ENCODE results near the gene RHBDF1.
A peak's percentile ranks its signal among the peaks of the same experiment; 100 is the strongest.
"Not testable (repeated sequence)": the region's sequence is repeated elsewhere in the genome, so short reads cannot be mapped to it uniquely, and the experiment has no call there.

The RHBDF1 gene

DNA sequence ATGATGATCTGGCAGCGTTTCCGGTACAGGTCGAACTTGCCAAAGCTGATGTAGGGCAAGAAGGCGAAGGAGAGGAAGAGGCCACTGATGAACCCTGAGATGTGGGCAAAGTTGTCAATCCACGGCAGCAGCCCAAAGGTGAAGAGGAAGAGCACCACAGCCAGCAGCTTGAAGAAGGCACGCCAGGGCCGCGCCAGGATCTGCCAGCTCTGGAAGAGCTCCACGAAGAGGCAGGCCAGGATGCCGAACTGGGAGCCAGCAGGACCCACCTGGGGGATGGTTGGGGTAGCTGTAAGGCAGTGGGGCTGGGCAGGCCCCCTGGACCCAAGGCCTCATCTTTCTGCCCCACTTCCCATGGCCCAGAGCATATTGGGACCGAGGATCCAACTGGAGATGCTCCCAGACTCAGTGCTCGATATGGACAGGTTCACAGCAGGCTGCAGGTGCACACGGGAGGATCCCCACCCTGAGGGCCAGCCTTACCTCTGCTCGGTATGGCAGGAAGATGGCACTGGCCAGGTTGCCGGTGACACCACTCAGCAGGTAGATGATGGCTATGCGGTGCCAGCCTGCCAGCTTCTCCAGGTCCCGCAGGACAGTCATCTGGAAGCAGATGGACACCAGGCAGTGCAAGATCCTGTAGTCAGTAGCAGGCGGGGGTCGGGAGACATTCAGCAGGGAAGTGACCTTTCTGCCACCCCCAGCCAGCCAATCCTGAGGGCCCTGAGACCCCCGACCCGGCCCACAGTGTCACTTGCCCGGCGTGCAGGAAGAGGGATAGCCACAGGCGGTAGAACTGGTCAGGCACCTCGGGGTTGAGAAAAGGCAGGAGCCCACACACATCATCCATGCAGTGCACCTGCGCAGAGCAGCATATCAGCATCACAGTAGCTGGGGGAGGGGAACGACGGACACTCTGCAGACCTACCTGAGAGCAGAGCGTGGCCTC, 13.7 kb downstream of the RHBDF1 start:
- DNase-seq, result peak; percentile 25

DNA sequence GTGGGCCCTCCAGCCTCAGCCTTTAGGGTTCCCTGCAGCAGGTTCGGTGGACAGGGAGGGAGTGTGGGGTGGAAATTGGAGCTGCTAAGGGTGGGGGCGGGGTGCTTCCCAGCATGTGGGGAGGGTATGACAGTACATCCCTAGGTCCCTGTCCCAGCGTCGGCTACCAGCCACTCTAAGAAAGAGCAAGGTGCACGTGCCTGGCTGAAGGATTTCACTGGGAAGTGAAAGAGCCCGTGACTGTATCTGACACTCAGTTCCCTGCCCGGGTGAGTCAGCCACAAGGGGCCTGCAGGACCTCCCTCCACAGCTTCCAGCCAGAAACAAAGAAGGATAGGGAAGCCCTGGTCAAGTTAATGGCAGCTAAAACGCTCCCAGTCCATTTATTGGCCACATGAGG, 14.7 kb downstream of the RHBDF1 start:
- DNase-seq, result peak; percentile 9

DNA sequence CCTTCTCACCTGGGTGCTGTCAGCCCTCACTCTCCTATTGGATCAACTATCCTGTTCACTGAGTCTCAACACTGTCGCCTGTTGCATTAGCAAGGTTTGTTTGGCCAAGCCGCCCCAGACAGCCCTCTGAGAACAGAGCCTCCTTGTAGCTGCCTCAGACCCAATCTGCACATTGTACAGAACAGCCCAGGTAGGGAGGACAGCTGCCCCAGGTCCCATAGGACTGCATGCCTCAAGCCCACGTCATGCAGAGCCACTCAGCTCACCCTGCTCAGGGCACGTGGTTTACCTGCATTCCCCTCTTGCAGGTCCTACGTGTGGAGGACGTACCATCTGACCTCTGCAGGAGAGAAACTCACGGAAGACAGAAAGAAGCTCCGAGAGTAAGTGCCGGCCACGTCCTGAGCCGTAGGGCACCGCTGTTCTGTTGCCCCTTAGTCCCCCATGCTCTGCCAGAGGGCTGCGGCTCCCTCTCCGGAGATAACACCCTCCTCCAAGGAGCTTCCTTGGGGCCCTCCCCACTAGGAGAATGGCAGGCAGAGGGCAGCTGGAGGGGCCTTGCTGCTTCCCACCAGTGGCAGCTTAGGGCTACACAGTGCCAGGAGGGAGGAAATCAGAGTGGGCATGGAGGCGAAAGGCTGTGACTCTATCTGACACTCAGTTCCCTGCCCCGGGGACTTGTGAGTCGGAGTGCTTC, 16.1 kb downstream of the RHBDF1 start:
- DNase-seq, result peak; percentile 24

DNA sequence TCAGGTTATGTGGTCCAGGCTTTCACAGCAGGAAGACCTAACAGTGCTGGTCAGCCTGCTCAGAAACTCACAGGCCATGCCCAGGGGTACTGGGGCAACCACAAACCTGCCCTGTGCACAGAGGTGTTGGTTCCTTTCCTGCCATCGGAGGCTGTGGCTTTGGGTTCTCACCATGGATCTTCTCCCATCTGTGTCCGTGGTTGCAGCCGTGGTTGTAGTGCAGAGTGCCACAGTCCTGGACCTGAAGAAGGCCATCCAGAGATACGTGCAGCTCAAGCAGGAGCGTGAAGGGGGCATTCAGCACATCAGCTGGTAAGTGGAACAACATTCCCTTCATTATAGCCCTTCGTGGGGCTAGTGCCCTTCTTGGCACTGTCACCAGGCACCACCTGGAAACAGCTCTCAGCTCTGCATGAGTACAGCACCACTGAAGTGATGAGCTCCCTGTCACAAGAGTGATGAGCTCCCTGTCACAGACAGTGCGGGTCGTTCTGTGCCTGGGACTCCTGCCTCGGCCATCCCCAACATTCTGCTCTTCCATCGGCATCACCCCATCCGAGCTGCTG, 16.8 kb downstream of the RHBDF1 start:
- DNase-seq, result peak; percentile 14

GRCh38 chr16:54237-54581, 18.2 kb downstream of the RHBDF1 start:
- no peak for DNase-seq

GRCh38 chr16:53346-54236, 18.8 kb downstream of the RHBDF1 start, which contains the start of the genes POLR3K and SNRNP25:
TSS of gene POLR3K (minus strand) at chr16:53608. CDS start at chr16:53586, 22 bp downstream.
TSS of gene SNRNP25 (plus strand) at chr16:53828. CDS start at chr16:54017, 189 bp downstream.
- DNase-seq, result peak; percentile 99

DNA sequence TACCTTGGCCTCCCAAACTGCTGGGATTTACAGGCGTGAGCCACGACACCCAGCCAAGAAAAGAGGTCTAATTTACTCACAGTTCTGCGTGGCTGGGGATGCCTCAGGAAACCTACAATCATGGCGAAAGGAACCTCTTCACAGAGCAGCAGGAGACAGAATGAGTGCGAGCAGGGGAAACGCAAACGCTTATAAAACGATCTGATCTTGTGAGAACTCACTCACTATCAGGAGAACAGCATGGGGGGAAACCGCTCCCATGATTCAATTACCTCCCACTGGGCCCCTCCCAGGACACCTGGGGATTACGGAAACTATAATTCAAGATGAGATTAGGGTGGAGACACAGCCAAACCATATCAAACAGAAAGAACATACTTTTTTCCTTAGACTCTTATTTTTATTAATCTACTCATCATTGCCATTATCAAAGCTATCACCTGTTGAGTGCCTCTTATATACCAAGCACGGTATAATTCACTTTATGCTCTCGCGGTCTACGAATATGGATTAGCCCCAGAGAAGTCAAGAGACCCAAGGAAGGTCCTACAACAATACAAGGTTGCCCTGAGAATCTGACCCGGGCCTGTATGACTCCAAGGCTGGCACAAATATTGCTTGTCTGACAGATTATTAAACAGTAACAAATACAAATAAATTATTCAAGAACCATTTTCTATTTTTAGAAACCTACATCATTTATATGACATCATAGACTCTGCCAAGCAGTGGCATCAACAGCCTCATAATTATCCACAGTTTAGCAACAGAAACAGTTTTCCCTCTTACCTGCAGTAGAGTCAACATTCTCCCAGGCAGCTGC, 21.5 kb downstream of the RHBDF1 start:
- no peak for DNase-seq

DNA sequence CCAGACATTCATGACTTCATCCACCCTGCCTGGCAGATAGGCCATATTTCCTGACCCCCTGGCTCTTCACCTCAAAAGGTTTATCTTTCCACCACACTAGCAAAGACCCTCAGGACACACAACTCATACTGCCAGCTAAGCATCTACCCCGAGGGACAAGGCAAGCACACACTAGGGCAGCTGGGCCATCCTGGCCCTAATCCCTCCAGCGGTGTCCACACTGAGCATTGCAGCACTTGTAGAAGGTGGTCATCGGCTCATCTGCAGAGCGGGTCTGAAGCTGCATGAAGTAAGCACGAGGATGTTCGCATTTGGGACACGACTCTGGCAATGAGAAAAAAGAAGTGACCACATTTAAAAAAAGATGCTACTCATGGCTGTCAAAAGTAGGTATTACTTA, 25.2 kb downstream of the RHBDF1 start:
- no peak for DNase-seq

GRCh38 chr16:46510-46909, 25.9 kb downstream of the RHBDF1 start:
- not testable (repeated sequence) for DNase-seq

DNA sequence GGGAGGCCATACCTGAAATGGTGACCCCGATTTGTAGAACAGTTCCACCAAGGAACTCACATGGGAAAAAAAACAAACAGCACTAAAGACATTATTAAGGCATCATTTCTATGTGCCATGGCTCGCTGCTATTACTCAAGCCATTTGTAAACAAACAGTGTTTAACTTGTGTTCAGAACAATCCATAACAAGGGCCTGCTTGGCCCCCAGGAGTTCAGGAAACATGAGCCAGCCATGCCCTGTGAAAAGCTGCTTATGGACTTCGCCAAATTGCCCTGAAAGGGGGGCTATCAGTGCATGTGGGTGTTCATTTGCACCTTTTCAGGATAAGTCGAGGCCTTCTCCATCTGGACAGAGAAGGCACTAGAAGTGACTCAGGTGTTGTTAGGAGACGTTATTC, 27.0 kb downstream of the RHBDF1 start:
- DNase-seq, result no peak

- DNase-seq, result no peak
Measured at GRCh38 chr16:44655-45054, 27.8 kb downstream of the RHBDF1 start.

DNA sequence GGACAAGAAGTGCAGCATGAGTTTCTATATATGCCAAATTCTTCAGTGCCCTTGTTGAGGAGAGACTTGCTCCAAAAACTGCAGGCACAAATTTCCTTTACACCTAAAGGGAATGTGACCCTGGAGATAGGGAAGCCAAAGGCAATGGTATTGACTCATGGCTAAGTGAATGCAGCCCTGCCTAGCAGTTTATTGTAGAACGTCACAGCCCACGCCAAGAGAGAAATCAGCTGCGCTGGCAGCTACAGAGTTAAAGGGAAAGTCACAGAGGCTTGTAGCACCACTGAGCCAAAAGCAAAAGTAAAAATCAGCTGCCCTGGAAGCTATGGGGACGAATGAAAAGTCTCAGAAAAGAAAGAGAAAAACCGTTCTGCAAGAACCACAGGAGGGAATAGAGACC, 29.1 kb downstream of the RHBDF1 start:
- no peak for DNase-seq

DNA sequence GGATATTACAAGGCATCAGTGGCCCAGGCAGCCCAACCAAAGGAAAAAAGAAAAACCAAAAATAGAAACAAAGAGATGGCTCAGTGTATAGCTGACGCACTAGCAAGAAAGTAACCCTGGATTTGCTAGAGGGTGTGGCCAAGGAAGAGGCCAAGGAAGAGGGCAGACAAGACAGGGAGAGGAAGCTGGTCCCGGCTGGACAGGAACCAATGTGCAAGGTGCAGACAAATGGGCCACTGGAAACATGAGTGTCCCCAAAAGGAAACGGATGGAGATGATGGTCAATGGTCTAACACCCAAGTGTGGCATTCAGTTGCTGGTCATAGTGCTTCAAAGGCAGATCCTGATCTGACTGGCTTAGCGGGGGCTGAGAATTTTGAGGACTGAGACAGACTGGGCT, 29.7 kb downstream of the RHBDF1 start:
- no peak for DNase-seq

DNA sequence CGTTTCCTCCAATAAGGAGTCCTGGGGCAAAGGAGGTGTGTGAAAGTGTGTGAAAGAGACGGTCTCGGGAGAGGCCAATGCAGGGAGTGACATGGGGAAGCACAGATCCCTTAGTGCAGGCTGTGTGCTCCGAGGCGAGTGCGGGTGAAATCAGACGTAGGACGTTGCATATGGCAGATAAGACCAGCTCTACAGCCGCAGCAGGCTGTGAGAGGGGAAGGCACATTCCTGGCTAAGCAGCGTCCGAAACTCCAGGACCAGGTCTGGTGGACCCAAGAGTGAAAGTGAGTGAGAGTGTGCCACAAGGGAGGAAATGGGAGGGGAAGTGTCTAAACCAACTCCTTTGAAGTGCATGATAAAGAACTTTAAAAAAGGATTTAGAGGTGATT, 30.4 kb downstream of the RHBDF1 start:
- DNase-seq, result no peak

DNA sequence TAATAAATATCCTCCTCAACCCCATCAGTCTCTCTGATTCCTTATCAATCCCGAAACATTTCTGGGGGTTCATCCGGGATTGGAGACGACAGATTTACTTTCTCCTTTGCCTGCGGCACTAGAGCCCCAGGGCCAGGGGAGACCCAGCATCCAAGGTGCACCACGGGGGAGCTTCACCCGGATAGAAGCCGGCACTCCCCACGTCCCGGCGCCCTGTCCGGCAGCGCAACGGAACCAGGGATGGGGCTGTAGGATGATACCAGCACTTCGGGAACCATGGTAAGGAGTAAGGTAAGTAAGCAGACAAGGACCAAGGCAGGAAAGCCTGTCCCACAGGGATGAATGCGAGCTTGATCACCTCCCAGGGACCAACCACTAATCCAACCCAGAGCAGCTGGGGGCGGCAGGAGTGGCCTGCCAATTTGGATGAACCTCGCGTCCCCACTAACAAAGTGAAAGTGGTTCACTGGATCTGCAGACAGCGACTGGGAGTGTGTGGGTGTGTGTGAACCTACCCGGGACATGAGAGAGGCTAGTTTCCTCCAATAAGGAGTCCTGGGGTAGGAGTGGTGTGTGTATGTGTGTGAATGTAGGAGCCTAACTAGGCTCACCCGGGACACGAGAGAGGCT, 30.9 kb downstream of the RHBDF1 start:
- DNase-seq, result no peak

- no peak for DNase-seq
Measured at GRCh38 chr16:38941-39892, 33.2 kb downstream of the RHBDF1 start.

DNA sequence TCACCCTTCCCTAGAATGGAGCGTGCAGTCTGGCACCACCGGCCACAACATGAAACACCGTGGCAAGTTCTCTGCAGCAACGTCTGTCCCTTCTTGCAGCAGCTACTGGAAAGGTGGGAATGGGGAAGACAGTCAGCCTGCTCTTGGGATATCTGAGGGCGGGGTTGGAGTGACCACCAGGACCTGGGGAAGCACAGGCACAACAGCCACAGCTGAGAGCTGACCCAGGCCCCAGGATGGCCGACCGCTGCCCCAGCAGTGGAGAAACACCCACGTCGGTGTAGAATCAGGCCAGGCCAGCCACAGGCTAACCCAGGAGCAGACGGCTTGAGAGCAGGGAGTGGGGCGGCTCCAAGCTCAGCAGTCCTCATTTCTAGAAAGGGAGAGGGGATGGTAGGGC, 34.2 kb downstream of the RHBDF1 start:
- DNase-seq, result not testable (repeated sequence)

DNA sequence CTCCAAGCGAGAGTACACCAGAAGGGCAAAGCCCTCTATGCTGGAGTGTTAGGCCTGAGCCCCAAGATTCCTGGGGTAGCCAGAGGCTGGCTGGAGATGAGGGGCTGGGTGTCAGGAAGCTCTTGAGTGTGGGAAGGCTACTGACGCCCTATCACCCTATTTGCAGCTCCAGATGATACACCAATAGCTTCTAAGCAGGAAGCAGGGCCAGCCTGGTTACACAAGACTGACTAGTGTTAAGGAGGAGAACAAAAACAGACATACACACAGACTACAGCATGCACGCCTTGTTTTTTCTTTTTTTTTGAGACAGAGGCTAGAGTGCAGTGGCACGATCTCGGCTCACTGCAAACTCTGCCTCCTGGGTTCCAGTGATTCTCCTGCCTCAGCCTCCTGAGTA, 34.9 kb downstream of the RHBDF1 start:
- no peak for DNase-seq

DNA sequence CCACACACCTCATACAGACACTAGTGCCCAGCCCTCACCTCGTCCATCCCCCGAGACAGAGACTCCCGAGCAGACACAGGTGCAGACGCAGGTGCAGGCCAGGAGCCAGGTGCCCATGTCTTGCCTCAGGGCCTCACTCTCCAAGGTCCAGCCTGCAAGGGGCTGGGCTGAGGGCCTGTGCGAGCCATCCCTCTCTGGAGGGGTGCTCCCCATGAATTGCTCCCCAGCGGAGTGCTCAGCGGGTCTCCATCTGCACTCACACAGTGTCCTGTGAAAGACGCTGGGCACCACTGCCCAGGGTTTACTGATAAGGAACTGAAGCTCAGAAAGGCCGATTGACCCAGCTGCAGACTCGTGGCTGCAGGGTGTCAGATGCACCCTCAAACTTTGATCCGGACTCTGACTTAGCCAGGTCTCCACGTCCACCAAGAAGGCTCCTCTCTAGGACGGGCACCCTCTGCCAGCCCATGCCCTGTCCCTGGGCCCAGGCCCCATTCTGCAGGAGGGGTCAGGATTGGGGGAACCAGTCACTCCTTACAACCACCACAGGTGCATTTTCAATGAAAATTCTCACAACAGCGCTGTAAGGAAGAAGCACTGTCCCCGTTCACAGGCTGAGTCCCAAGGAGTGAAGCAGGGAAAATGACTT, 36.0 kb downstream of the RHBDF1 start:
- no peak for DNase-seq

Measured in left hindlimb (tissue), 1 donor.